GM06990 (cell line): ENCODE data around the gene MYL10.

Experiments used
- DNase-seq: peaks from one replicate; pipeline ENCODE4 v3.0.0-alpha.2; 2011; ENCODE audit not compliant: insufficient read length; ENCODE audit errors: extremely low read depth
- H3K27me3 ChIP-seq: replicated peaks from 2 replicates; pipeline ENCODE4 v1.6.0; 2011; ENCODE audit warnings: low read length; ENCODE audit not compliant: control insufficient read depth, insufficient read depth
- H3K36me3 ChIP-seq: 2 replicates; pipeline ENCODE4 v1.5.1; 2011; ENCODE audit warnings: low read length; ENCODE audit not compliant: control insufficient read depth, insufficient read depth
- H3K4me3 ChIP-seq: replicated peaks from 2 replicates; pipeline ENCODE4 v1.5.1; 2011; ENCODE audit warnings: low read depth, mild to moderate bottlenecking, control low read depth, low read length
- TF ChIP-seq, protein P1 (sequence below): IDR thresholded peaks from 2 replicates; pipeline ENCODE4 v1.5.1; 2011; ENCODE audit warnings: low read length, control low read depth, mild to moderate bottlenecking, inconsistent platforms; ENCODE audit not compliant: insufficient read depth, poor library complexity, severe bottlenecking

MYL10 gene

DNA sequence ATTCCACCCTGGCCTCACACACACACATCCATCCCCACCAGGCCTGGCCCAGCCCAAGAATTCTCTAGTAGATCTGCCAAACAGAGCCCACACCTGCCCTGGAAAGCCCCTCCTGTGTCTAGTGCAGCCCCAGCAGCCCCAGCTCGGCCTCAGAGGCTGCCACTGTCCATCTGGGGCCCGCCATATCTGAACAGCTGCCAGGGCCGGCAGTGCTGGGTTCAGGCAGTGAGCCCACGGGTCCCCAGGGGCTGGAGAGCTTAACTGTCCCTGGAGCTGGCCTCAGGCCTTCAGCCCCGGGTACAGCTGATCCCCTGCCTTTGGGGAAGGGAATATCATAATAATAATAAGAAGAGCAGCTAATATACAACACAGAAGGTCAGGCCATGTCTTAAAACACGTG is 574 bp downstream of the MYL10 start:
- no peak overlapping the region for H3K4me3 ChIP-seq
- DNase-seq = no peak
- H3K27me3 ChIP-seq = peaks cover 1% of the 10 kb centered on the region; the same call in 1 of the 2 replicates
- TF ChIP-seq, protein P1, sequence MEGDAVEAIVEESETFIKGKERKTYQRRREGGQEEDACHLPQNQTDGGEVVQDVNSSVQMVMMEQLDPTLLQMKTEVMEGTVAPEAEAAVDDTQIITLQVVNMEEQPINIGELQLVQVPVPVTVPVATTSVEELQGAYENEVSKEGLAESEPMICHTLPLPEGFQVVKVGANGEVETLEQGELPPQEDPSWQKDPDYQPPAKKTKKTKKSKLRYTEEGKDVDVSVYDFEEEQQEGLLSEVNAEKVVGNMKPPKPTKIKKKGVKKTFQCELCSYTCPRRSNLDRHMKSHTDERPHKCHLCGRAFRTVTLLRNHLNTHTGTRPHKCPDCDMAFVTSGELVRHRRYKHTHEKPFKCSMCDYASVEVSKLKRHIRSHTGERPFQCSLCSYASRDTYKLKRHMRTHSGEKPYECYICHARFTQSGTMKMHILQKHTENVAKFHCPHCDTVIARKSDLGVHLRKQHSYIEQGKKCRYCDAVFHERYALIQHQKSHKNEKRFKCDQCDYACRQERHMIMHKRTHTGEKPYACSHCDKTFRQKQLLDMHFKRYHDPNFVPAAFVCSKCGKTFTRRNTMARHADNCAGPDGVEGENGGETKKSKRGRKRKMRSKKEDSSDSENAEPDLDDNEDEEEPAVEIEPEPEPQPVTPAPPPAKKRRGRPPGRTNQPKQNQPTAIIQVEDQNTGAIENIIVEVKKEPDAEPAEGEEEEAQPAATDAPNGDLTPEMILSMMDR = no peak
- no peaks in the 10 kb centered on the region for H3K36me3 ChIP-seq

DNA sequence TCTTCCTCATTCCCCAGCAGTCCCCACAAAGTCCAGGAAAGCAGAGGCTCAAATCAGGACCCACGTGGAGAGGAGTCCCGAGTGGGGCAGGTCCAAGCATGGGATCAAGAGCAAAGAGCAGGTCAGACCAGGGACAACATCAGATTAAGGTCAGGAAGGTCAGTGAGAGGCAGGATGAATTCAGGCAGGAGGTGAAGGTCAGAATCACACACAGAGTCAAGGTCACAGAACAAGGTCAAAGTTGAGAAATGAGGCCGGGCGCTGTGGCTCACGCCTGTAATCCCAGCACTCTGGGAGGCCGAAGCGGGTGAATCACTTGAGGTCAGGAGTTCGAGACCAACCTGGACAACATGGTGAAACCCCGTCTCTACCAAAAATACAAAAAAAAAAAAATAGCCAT is 2.3 kb downstream of the MYL10 start:
- DNase-seq = no peak
- H3K27me3 ChIP-seq = peaks cover 1% of the 10 kb centered on the region; the same call in 1 of the 2 replicates
- TF ChIP-seq, protein P1 = no peak
- H3K4me3 ChIP-seq = no peak overlapping the region
- H3K36me3 ChIP-seq = no peaks in the 10 kb centered on the region

DNA sequence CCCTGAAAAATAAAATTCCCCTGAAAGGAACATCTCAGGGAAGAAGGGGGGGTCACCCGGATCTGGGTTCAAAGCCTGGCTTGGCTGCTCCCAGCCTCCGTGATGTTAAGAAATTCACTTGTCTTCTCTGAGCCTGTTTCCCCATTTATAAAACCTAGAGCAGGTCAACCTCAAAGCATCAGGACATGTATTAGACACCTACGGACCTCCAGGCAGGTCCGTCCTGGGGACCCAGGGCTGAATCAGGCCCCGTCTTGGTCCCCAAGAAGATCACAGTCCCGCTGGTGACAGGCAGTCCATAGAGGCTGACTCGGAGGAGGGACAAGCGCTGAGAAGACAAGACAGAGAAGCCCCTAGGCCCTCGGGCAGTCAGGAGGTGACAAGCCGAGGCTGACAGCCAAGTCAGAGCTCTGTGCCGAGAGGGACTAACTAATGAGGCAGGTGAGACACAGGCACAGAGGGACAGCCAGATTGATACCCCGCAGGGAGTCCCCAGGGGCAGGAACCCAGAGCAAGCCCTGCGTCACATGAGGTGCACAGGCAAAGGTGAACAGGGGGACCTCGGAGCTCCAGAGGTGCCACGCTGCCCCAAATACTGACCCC is 2.9 kb downstream of the MYL10 start:
- Histone ChIP-seq H3K4me3 (no peak overlapping the region), H3K36me3 (no peaks in the 10 kb centered on the region), H3K27me3 (peaks cover 1% of the 10 kb centered on the region)
- TF ChIP-seq, protein P1 = no peak
- no peak for DNase-seq

DNA sequence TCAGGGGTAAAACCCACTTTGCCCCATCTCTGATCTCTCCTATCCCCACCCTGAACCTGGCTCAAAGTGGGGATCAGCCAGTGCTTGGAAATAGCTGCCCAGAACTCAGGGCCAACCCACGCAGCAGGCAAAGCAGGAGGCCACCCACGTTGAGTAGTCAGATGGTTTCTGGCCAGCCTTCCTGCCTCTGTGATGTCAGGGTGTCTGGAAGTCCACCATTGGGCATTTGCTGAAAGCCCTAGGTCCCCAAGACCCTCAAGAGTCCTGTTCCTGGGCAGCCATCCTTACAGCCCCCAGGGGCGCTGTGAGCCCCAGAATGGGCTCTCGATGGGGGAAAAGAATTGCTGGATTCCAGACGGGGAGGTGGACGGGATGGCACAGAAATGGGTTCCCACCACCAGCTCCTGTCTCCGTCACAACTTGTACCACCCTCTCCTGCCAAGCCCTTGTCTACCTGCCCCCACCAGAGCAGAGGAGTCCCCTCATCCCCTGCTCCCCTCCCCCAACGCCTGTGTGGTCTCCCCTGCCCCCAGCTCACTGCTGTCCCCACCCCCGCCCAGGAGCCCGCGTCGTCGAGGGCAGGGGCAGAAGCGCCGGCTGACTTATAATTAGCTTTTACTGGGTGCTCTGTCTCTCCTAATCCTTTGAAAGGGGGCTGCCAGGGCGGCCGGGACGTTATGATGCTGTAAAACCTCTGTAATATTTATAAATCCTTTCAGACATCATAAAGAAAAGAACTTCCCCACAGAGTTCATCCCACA is 3.9 kb downstream of the MYL10 start:
- TF ChIP-seq, protein P1 = peak; percentile 19
- H3K4me3 ChIP-seq = no peak overlapping the region
- DNase-seq = no peak
- peaks cover 1% of the 10 kb centered on the region for H3K27me3 ChIP-seq
- H3K36me3 ChIP-seq = no peaks in the 10 kb centered on the region

DNA sequence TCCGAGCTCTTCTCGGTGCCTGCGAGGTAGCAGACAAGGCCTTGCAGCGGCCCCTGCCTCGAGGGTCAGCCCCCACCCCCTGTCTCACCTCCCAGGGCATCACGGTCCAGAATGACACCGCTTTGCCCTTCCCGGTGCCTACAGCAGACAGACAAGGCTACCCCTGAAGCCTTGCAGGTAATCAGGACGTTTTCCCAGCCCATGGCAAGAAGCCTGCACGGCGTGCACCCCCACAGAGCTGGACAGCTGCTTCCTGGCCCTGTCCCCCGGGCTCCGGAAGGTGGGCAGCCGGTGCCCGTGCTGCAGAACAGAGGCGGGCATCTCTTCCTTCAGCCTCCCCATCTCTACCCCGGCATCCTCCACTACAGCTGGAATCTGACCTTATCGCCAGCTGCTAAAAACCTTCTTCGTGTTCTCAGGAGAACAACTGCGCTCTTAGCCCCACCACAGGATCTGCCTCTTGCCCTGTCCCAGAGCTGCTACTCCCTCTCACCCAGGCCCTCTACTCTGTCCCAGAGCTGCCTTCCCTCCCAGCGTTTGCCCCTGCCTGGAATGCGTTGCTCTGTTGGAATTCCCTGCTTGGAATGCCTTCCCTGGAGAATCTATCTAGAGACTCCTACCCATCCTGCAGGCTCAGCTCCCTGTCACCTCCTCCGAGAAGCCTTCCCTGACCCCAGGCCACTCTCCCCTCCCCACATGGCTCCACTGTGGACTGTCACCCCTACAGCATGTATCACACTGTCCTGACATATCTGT is 4.7 kb downstream of the MYL10 start:
- no peak for DNase-seq
- Histone ChIP-seq H3K36me3 (no peaks in the 10 kb centered on the region), H3K27me3 (peaks cover 1% of the 10 kb centered on the region), H3K4me3 (no peak overlapping the region)
- TF ChIP-seq, protein P1 = no peak
